Stimulated activated CD8-positive, alpha-beta memory T cell treated with anti-CD3 and anti-CD28 coated beads, Interleukin-4, amount 100 ng/mL, for 24 hours (primary cell): ENCODE measurements around the gene CCL7.

Experiments used
- DNase-seq: peaks from one replicate; pipeline ENCODE4 v3.0.0-alpha.2; 2020; ENCODE audit warnings: low read depth

CCL7 gene

DNA sequence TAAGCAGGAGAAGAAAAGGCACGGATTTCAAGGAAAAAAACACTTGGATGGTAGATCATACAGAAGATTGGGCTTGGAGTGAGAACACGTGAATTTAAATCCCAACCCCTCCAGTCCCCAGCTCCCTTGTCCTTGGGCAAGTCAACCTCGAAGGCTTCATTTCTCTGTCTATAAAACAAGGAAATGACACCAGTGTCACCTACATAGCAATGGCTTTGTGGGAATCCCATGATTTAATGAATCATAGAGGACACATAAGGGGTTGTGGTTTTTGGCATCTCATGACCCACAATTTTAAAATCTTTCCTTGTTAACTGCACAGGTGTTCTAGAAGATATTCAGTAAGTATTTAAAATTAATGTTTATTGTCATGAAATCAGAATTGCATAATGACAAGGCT lies 23.1 kb upstream of the CCL7 start:
- no peak for DNase-seq

DNA sequence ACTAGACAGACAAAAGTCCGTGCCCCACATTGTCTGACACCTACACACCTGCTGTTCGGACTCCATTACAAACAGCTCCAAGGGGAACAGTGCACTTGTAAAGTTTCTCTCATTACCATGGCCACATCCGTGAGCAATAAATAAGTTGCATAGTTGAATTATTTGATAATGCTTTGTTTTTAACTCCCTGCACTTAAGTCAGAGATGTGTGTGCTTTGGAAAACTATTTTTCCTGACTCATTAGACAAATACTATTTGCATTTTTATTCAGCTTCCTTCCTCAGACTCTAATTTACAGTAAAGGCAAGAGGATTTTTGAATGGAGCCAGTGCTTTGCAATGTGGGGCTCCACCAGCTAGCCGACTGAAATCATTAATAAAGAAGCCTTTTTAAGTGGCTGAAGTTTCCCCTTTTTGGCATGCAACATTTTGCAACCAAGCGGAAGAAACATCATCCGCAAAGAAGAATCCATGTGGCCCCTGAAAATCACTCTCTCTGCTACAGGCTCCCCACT lies 21.5 kb upstream of the CCL7 start:
- DNase-seq: no peak

DNA sequence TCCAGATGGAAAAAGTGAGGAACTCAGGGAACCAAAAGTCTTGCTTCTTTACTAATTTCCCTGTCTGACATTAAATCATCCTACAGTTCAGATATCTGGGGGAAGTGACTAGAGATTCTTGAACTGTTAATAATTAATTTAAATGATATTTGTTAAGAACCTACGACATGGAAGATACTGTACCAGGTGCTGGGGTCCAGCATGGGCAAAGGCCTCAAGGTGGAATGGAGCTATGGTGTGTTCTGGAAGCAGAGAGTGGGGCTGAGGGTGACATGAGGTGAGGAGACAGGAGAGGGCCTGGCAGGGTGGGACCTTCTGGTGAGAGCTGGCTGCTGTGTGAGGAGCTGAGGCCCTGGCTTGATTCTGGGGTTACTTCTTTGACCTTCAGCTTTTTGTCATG lies 21.0 kb upstream of the CCL7 start:
- no peak for DNase-seq

DNA sequence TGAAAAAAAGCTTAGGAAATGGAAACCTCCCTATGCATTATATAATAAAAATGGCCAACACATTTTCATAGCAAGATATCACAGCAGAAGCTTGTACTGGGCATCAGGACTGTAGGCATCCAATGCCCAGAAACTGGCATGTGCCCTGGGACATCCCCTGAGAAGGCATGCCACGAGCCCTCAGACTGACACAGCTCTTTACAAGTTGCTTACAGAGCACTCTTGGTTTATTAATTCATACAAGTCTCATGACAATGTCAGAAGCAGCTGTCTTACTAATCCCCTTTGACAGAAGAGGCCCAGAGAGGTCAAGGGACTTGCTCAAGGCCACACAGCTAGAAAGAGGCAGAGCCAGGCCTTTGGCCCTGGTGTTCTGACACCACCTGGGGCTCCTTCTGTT lies 20.5 kb upstream of the CCL7 start:
- DNase-seq: no peak

DNA sequence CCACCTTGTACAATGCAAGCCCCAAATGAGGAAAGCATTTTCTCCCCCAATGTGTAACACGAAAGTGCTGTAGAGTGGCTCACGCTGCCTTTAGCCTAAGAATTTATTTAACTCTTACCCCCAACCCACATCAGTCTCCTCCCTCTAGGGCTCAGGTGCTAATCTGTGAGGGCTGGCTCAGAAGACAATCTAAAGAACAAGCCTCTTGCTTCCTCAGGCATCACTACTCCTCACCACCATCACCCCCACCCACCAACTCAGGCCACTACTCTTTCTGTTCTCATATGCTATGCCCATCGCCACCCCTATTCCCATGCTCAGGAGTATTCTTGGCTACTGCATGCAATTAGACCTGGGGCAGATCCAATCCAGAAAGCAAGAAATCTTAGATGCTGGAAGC lies 18.8 kb upstream of the CCL7 start:
- no peak for DNase-seq

DNA sequence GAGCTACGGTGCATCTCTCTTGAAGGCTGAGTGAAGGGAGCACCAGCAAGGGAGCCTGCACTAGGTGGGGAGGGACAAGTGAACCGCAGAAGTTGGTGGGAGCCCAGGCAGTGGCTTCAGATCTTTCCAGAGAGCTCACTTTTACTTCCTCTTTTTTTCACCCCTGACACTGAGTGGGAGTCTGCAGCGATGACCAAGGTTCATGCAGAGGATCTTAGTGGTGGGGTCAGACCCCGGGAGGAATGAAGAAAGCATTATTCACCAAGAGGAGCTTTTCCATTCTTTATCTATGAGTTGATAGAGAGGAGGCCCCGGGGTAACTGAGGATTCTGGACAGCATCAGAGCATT lies 18.0 kb upstream of the CCL7 start:
- no peak for DNase-seq

DNA sequence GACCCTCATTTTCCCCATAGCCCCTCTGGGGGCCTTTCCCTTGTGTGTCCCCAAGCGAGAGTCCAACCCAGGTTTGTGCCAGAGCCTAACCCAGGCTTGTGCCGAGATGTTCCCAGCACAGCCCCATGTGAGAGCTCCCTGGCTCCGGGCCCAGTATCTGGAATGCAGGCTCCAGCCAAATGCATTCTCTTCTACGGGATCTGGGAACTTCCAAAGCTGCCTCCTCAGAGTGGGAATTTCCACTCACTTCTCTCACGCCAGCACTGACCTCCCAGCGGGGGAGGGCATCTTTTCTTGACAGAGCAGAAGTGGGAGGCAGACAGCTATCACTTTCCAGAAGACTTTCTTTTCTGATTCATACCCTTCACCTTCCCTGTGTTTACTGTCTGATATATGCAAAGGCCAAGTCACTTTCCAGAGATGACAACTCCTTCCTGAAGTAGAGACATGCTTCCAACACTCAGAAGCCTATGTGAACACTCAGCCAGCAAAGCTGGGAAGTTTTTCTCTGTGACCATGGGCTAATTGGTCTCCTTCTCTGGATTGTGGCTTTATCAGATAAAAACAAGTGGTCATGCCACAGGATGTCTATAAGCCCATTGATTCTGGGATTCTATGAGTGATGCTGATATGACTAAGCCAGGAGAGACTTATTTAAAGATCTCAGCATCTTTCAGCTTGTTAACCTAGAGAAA lies 17.4 kb upstream of the CCL7 start:
- DNase-seq: no peak

DNA sequence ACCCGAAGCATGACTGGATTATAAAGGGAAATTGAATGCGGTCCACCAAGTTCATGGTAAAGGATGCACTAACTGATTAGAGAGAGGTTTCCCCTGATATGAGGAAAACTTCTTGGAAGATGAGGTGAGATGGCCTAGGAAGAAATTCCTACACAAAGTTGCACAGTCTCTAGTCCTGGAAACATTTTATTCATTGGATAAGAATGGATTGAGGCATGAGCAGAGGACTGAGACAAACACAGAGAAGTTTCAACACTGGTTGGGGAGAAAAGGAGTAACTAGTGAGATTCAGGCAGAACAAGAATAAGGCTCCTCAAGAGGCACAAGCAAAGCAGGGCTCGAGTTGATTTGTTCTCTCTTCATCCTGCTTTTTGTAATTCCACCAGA lies 16.9 kb upstream of the CCL7 start:
- DNase-seq: no peak

DNA sequence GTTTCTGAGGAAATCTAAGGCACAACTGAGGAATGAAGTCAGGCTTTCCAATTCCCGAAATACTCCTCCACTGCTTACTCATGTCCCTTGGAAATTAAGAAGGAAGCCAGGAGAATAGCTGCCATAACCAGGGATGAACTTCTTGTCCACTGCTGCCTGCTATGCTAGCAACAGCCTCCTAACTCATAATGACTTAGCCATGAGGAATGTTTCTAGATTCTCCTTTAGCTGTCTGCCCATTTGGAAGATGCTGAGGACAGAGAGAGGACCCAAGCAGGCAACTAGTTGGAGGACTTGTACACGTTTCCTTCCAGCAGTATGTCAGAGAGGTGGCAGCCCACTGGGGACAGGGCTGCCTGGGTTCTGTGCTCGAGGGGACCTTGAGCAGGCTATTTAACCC lies 15.9 kb upstream of the CCL7 start:
- DNase-seq: no peak

DNA sequence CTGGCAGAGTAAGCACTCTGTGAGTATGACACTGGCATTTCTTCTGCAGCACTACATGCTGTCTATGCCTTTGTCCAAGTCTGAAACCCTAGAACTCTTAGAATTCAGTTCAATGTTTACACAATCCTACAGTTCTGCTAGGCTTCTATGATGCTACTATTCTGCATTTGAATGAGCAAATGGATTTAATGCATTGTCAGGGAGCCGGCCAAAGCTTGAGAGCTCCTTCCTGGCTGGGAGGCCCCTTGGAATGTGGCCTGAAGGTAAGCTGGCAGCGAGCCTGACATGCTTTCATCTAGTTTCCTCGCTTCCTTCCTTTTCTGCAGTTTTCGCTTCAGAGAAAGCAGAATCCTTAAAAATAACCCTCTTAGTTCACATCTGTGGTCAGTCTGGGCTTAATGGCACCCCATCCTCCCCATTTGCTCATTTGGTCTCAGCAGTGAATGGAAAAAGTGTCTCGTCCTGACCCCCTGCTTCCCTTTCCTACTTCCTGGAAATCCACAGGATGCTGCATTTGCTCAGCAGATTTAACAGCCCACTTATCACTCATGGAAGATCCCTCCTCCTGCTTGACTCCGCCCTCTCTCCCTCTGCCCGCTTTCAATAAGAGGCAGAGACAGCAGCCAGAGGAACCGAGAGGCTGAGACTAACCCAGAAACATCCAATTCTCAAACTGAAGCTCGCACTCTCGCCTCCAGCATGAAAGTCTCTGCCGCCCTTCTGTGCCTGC lies 15.2 kb upstream of the CCL7 start, which contains the start of gene CCL2:
TSS of gene CCL2 (plus strand) at position 635 of the 730 bp plus-strand sequence. CDS start at position 700, 65 bp downstream.
- DNase-seq: no peak

DNA sequence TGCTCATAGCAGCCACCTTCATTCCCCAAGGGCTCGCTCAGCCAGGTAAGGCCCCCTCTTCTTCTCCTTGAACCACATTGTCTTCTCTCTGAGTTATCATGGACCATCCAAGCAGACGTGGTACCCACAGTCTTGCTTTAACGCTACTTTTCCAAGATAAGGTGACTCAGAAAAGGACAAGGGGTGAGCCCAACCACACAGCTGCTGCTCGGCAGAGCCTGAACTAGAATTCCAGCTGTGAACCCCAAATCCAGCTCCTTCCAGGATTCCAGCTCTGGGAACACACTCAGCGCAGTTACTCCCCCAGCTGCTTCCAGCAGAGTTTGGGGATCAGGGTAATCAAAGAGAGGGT lies 14.7 kb upstream of the CCL7 start:
- DNase-seq: no peak

DNA sequence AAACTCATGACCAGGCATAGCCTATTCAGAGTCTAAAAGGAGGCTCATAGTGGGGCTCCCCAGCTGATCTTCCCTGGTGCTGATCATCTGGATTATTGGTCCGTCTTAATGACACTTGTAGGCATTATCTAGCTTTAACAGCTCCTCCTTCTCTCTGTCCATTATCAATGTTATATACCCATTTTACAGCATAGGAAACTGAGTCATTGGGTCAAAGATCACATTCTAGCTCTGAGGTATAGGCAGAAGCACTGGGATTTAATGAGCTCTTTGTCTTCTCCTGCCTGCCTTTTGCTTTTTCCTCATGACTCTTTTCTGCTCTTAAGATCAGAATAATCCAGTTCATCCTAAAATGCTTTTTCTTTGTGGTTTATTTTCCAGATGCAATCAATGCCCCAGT lies 14.2 kb upstream of the CCL7 start:
- no peak for DNase-seq

DNA sequence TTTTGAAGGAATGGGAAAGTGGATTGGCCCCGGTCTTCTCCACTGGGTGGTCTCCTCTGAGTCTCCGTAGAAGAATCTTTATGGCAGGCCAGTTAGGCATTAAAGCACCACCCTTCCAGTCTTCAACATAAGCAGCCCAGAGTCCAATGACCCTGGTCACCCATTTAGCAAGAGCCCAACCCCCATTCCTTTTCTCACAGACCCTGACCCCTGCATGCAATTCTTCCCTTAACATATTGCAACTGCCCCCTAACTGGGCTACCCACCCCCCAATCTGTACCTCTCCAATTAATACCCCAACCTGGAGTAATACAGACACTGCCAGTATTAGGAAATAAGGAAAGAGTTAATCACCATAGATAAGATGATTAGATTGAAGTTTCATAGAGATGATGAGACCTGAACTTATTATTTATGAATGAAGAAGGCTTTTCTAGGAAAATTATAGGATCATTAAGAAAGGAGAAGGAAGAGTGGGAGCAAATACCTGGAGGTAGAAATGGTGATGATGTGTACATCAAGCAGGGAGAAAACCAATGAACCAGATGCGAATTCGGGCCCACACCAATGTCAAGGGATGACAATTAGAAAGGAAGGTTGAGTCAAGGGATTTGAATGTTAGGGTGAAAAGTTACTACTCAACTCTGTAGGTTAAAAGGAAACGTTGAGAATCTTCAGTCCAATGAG lies 12.6 kb upstream of the CCL7 start:
- DNase-seq: no peak

DNA sequence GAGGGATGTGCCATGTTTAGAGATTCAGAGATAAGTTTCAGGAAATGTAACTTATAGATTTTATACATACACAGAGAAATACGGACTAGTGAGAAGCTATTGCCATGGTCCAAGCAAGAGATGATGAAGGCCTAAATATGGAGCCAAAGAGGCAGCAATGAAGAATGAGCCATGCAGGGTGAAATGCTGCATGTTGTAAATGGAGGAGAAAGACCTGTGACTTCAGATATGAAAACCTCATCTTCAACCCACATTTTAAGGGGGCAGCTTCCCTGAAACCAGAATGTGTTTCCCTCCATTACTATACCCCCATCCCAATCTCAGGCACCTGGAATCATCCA lies 12.1 kb upstream of the CCL7 start:
- no peak for DNase-seq

DNA sequence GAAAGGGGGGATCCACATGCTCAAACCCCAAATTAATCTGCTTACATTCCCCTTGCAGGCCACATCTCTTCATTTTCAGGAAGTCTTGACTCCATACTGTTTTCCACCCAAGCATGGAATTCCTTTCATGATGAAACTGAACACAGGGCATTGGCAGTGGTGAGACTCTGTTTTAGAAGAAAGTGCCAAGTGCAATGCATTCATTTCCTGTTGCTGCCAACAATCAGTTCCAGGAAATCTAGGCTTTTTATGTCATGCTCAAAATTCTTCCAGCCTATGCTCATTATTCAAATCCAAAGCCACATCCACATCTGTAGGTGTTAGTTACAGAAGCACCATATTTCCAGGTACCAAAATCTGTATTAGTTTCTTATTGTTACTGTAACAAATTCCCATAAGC lies 10.9 kb upstream of the CCL7 start:
- no peak for DNase-seq

DNA sequence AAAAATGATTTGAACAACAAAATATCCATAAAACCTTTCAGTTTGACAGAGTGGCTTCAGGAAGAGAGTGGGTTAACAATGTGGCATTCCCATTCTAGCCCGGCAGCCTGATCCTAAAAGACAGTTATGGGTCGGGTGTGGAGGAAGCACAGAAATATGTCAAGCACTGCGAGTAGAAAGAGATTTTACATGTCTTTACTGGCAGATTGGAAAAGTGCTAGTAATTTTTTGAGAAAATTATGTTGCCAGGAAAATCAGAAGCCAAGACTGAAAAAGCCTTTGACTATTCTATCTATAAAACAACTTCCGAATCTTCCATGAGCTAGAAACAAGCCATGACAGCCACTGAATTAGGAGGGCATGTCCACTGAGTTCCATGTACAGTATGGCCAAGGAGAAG lies 9.2 kb upstream of the CCL7 start:
- no peak for DNase-seq

DNA sequence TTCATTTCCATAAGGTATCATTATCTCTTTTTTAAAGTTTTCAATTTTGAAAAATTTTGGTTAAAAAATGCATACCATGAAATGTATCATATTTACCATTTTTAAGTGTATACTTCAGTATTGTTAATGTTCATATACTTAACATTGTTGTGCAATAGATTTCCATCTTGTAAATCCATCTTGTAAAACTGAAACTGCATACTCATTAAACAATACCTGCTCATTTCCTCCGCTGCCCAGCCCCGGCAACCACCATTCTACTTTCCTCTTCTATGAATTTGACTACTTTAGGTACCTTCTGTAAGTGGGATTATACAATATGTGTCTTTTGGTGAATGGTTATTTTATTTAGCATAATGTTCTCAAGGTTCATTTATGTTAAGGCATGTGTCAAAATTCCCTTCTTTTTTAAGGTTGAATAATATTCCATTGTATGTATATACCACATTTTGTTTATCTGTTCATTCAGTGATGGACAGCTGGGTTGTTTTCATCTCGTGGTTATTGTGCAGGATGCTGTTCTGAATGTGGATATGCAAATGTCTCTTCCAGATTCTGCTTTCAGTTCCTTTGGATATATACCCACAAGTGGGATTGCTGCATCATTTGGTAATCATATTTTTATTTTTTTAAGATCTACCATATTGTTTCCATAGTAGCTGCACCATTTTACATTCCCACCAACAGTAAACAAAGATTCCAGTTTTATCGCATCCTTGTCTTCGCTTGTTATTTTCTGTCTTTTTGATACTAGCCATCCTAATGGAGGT lies 8.3 kb upstream of the CCL7 start:
- DNase-seq: no peak

DNA sequence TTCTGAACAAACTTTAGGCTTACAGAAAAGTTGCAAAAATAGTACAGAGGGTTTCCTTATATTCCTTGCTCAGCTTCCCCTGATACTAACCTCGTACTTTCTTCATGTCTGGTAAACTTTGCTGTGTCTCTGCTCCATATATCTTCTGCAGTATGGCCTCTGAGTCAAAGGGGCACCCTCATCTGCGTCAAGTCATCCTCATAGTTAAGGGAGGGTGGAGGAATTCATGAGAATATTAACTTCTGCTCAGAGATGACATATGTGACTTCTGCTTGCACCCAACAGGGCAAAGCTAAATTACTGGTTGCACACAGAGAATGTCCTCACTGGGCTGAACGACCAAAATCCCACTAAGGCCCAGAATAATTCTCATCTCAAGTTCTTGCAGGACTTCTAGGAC lies 4.3 kb upstream of the CCL7 start:
- no peak for DNase-seq

DNA sequence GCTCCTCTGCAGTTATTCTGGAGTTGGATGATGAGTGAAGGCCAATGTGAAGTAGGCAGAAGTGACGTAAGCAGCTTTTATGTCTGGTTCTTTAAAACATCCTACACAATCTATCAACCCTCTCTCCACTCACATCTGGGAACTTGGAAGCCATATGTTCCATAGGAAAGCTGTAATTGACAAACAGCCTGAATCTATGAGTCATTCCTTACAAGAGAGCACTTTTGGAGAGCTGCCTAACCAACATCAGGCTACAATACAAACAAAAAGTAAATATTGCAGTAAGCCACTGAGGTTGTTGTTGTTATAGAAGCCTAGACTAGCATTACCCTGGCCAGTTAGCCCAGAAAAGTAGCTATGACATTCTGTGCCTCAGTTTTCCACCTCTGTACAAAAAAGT lies 5.9 kb downstream of the CCL7 start:
- DNase-seq: no peak

DNA sequence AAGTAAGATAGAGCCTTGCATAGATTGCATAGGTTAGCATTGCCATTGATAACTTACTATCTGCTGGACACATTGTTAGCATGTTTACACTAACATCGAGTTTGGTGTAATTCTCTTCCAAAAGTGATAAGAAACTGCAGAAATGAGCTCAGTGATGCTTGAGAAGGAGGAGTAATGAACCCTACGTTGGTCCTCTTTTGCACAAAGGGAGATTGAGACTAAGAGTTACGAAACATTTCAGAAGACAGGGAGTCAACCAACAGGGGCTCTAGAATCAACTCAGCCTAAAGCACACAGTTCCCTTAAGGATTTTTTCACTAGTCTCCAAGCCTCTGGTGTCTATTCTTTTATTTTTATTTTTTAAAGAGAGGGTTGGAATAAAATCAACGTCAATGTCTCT lies 6.8 kb downstream of the CCL7 start:
- DNase-seq: no peak

DNA sequence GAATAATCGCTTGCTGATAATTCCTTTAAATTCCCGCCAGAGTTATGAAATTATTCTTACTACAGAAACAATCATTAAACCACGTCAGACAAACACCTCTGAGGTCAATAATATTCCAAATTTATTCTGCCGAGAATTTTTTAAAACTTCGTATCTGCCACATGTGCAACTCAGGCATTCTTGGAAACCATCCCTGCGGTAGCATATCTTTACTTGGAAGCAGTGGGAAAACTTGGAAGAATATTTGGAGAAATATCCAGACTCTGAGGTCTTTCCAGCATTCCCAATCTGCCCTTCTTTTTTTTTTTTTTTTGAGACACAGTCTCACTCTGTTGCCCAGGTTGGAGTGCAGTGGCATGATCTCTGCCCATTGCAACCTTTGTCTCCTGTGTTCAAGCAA lies 13.6 kb downstream of the CCL7 start:
- no peak for DNase-seq

DNA sequence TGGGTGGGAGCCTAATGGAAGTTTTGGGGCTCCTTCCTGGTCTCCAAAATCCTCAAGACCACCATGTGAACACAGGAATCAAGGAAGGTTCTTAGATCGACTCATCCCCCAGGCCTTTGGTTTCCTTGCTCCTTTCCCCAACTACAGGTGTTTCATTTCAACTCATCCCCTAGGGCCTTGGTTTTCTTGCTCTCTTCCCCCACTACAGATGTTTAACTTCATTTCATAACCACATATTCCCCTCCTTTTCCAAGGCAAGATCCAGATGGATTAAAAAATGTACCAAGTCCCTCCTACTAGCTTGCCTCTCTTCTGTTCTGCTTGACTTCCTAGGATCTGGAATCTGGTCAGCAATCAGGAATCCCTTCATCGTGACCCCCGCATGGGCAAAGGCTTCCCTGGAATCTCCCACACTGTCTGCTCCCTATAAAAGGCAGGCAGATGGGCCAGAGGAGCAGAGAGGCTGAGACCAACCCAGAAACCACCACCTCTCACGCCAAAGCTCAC lies 15.3 kb downstream of the CCL7 start, which contains the start of gene CCL11:
TSS of gene CCL11 (plus strand) at position 457 of the 507 bp plus-strand sequence. CDS start 67 bp downstream, outside the sequence.
- DNase-seq: no peak
